ENCODE measurements around the gene GTF2IRD1. TPM values are rescaled to one million over a fixed set of nuclear protein-coding genes. Genes with fewer than 3 reads are reported as not detected.

The GTF2IRD1 gene
- total RNA-seq, 4 donors from 2014 or later = 11.5 to 39.1 (median 22.5) TPM

DNA sequence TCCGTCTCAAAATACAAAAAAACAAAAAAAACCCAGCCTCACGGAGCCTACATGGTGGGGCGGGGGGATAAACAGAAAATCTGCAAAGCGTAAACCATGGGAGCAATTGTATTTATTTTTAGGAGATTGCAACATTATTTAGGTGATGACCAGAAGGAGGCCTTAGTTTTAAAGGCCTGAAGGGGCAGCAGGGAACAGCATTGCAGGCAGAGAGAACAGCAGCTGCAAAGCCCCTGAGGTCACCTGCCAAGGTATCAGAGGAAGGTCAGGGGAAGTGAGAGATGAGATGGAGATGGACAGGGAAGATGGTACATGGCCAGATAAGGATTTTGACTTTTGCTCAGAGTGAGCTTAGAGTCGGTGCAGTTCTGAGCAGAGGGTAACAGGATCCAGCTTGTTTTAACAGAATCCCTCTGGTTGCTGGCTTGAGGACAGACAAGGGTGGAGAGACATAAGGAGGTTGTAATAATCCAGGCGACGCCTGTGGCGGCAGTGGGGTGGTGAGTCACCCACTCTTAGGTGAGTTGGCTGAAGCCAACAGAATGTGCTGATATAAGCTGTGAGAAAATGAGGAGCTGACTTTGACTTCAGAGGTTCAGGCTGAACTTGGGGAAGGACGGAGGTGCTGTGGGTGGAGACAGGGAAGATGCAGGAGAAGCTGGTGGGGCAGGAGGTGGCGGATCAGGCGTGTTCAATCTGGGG, 121.5 kb downstream of the GTF2IRD1 start:
- DNase-seq = no peak
- intact Hi-C loops (cut with DNase I; ENCODE audit: low total_unique reads) = no loop called here
- Histone ChIP-seq H3K27ac (no peak overlapping the region), H3K4me3 (no peak overlapping the region), H3K27me3 (no peaks in the 10 kb centered on the region), H3K36me3 (no peaks in the 10 kb centered on the region), H3K4me1 (no peaks in the 10 kb centered on the region), H3K9me3 (no peaks in the 10 kb centered on the region)
- no peak for TF ChIP-seq CTCF (IDR thresholded peaks at IDR 0.05)
- no peak for TF ChIP-seq POLR2A (IDR thresholded peaks at IDR 0.05)

- H3K27me3 ChIP-seq = no peaks in the 10 kb centered on the region
- no peak for DNase-seq
- H3K9me3 ChIP-seq = no peaks in the 10 kb centered on the region
- H3K4me1 ChIP-seq = no peaks in the 10 kb centered on the region
- H3K36me3 ChIP-seq = no peaks in the 10 kb centered on the region
- H3K4me3 ChIP-seq = no peak overlapping the region
- H3K27ac ChIP-seq = no peak overlapping the region
- intact Hi-C loops (cut with DNase I; ENCODE audit: low total_unique reads) = no loop called here
- TF ChIP-seq POLR2A (IDR thresholded peaks at IDR 0.05) (no peak), CTCF (IDR thresholded peaks at IDR 0.05) (no peak)
Observed at GRCh38 chr7:74575811-74576210, 122.1 kb downstream of the GTF2IRD1 start.

DNA sequence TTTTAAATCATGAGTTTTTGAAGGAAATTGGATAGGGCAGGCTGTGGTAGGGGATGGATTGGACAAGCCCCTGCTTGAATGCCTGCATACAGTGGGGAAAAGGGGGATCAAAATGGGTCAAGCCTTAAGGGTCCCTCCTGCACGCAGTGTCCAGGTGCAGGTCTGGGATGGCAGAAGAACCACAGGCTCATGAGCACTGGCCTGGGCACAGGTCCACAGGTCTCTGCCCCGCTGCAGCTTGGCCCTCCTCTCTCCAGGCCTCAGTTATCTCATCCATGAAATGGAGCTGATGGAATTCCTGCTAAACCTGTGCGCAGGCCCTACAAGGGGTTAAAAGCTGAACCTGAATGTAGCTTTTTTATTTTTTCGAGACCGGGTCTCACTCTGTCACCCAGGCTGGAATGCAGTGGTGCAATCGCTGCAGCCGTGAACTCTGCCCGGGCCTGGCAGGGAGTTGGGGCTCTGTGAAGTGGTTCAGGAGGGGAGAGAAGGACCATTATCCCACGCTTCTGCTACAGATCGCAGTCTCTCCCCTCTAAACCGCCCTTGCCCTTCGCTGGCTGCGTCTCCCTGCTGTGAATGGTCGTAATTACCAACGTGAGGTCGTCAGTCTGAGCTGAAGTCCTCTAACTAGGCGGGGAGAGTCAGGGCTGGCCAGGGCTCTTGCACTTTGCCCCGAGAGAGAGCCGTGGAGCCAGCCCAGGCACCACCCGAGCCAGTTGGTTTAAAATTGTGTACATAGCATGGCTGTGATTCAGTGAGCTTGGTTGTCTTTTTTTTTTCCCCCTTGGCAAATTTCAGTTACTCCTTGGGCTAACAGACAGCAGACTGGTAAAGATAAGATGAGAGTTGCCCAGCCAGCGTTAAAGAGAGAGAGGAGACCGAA, 126.3 kb downstream of the GTF2IRD1 start:
- Histone ChIP-seq H3K9me3 (no peaks in the 10 kb centered on the region), H3K36me3 (no peaks in the 10 kb centered on the region), H3K4me3 (no peak overlapping the region), H3K27me3 (no peaks in the 10 kb centered on the region), H3K4me1 (no peaks in the 10 kb centered on the region), H3K27ac (no peak overlapping the region)
- intact Hi-C loops (cut with DNase I; ENCODE audit: low total_unique reads) = no loop called here
- TF ChIP-seq POLR2A (IDR thresholded peaks at IDR 0.05) = no peak
- no peak for TF ChIP-seq CTCF (IDR thresholded peaks at IDR 0.05)
- no peak for DNase-seq

DNA sequence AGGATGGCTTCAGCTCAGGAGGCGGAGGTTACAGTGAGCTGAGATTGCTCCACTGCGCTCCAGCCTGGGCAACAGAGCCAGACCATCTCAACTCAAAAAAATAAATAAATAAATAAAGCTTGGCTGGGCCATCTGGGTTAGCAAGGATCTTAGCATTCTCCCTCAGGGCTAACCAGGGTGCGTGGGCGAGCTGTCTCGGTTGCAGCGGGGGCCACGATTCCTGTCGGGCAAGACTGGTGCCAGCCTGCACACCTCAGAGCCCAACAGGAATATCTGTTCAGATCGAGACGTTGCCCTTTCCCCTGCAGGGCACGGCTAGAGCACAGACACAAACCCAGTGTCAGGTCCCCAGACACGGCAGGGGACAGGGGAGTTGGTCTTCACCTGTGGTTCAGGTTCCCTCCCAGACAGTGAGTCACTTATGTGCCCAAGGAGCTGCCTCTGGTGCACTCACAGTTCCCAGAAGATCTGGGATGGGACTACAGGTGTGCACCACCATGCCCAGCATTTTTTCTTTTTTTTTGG, 128.3 kb downstream of the GTF2IRD1 start:
- DNase-seq = no peak
- no peaks in the 10 kb centered on the region for H3K36me3 ChIP-seq
- intact Hi-C loops (cut with DNase I; ENCODE audit: low total_unique reads) = no loop called here
- no peak for TF ChIP-seq POLR2A (IDR thresholded peaks at IDR 0.05)
- no peak for TF ChIP-seq CTCF (IDR thresholded peaks at IDR 0.05)
- no peaks in the 10 kb centered on the region for H3K27me3 ChIP-seq
- H3K9me3 ChIP-seq = no peaks in the 10 kb centered on the region
- peaks cover 0 to 4% of the 10 kb centered on the region in 2 donors for H3K4me1 ChIP-seq
- no peak overlapping the region for H3K4me3 ChIP-seq
- no peak overlapping the region for H3K27ac ChIP-seq
